GM21423 (cell line): ENCODE data around the gene STX18.

Source experiments
- ATAC-seq: cut with Tn5 transposase; IDR thresholded peaks from one replicate; pipeline ENCODE4 v1.9.1; 2021; ENCODE audit warnings: mild to moderate bottlenecking, moderate library complexity; ENCODE audit not compliant: unreplicated experiment

STX18 gene

GRCh38 chr4:4455210-4455865 is 86.5 kb downstream of the STX18 start:
- peak; percentile 78 for ATAC-seq

DNA sequence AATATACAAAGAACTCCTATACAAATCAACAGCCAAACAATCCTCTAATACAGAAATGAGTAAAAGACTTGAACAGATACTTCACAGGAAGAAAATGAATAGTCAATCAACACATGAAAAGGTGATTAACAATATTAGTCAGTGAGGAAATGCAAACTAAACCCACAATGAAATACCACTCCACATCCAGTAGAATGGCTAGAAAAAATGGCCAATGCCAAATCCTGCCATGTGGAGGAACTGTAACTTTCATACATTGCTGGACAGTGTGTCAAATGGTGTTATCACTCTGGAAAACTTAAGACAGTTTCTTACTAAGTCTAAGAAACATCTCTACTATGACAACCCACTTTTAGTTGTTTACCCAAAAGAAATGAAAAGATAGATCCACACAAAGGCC is 95.4 kb downstream of the STX18 start:
- no peak for ATAC-seq

GRCh38 chr4:4443821-4444220 is 98.0 kb downstream of the STX18 start:
- ATAC-seq, result no peak

- ATAC-seq, result peak; percentile 60
These were observed 101.4 kb downstream of the STX18 start for GRCh38 chr4:4440333-4441061.

DNA sequence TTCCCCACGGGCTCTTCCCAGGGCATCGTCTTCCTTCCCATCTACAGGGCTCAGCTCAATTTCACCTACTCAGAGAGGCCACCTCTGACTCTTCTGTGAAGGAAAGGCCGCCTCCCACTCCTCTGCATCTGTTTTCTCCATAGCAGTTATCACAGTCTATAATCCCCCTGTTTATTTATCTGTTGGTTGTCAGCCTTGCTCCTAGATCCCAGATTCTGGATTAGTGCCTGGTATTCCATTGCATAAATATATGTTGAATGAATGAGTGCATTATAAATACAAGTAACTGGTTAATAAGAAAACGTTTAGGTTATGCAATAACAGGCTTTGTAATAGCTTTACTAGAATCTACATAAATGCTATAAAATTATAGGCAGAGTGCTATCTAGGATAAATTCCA is 102.1 kb downstream of the STX18 start:
- ATAC-seq, result no peak

DNA sequence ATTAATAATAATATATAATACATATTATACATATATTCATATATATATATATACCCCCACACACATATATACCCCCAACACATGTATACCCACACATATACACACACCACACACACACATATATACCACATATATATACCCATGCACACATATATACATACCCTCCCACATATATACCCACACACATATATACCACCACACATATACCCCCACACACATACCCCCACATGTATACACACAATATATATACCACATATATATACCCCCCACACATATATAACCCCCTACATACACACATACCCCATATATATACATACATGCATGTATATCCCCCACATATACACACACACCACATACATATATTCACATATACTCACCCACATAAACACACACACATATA is 103.0 kb downstream of the STX18 start:
- no peak for ATAC-seq

GRCh38 chr4:4437798-4438470 is 103.9 kb downstream of the STX18 start:
- no peak for ATAC-seq

- ATAC-seq, result no peak
These were observed 105.5 kb downstream of the STX18 start for GRCh38 chr4:4436244-4436823.

DNA sequence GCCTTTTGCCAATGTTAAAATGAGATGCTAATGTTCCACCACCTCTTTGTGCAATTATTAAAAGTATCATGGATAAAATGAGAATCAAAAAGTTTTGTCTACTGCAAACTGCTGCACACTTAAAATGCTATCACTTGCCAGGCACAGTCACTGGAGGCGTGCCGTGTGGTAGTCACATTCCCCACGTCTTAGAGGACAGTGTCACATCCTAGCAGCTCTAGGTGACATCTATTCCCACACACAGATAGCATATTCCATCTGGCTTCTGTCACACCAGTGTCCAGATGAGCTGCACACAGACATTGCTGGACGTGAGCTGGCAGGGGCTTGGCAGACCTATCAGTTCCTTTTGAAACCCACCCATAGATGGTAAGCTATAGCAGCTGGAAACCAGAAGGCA is 107.9 kb downstream of the STX18 start:
- ATAC-seq, result no peak

GRCh38 chr4:4432341-4433125 is 109.3 kb downstream of the STX18 start:
- no peak for ATAC-seq

DNA sequence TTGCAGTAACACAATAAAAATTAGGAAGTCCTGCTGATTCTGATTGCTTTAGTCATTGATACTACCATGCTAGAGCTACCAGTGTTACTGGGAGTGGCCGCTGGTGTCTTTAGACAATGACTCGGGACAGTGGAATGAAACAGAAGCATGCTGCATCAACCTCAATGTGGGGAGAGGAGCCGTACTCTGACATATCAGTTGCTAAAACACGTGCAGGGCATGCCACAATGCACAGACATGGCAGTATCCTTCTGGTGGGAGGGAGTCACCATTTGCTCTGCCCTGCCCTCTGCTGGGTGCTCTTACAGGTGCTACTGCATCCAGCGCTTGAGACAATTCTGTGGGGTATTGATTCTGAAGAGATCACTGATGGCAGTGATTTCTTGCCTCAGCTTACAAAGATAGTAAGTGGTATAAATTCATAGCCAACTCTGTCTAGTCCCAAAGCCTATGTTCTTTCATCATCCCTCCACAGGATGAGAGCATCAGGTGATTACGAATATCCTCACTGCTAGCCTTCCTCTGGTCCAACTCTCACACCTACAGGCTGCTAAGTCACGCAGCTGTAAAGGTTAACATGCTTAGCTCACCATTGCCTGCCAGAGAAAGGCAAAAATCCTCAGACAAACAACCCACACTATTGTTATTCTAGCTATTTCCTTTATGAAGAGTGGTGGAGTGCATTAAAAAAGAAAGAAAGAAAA is 111.2 kb downstream of the STX18 start:
- no peak for ATAC-seq

DNA sequence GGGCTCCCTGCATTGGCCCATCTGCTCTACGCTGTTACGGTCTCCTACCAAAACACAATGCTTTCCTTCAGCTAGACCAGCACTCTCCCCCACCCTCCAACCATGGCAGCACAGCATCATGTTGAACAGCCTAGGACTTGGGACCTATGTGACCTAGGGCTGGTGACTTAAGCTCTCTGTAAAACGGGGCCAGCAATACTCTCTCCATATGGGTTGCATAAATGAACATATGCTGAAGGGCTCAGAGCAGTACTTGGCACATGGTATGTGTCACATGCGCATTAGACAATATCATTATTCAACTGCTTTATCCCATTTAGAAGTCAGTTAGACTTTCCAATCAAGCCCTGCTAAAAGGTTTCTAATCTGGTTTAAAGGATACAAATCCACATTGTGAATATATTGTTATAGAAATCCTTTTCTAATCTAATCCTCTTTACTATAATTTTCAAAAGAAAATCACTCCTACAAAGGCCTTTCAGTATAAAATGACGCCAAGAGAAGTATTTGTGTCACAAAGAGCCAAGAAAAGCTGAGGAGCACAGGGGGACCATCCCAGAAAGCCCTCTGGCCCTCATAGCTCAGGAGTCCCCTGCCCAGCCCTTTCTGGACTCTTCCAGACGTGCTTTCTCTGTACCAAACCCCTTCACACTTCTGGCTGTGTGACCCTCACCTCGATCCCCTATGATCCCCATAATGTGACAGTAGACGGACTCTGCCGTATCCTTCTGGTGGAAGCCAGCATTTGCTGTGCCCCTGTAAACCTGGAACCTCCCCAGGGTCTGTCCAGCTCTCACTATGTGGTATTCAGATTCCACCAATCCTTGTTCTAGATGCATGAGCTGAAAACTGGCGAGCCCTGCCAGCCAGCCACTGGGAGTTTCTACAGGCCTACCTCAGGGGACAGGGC is 112.6 kb downstream of the STX18 start:
- no peak for ATAC-seq

- no peak for ATAC-seq
These were observed 114.0 kb downstream of the STX18 start for GRCh38 chr4:4427886-4428285.

GRCh38 chr4:4427121-4427870 is 114.6 kb downstream of the STX18 start:
- no peak for ATAC-seq

GRCh38 chr4:4426511-4427120 is 115.2 kb downstream of the STX18 start:
- ATAC-seq, result no peak

DNA sequence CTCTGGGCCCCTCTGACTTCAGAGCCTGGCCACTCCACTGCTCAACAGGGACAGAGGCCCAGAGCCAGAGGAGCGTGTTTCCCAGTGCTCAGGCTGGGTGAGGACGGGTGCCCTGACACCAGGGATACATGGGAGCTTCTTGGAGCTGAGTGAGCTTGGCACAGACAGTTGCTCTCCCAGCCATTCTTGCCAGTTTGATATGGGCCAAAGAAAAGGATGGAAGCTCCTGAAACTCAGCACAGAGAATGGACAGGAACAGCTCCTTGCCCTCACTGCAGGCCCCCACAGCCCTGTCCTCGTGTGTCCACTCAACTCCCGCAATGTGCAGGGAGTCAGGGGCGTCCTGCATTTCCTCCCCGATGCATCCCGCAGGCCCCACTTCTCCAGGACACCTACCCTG is 116.2 kb downstream of the STX18 start:
- ATAC-seq, result no peak

DNA sequence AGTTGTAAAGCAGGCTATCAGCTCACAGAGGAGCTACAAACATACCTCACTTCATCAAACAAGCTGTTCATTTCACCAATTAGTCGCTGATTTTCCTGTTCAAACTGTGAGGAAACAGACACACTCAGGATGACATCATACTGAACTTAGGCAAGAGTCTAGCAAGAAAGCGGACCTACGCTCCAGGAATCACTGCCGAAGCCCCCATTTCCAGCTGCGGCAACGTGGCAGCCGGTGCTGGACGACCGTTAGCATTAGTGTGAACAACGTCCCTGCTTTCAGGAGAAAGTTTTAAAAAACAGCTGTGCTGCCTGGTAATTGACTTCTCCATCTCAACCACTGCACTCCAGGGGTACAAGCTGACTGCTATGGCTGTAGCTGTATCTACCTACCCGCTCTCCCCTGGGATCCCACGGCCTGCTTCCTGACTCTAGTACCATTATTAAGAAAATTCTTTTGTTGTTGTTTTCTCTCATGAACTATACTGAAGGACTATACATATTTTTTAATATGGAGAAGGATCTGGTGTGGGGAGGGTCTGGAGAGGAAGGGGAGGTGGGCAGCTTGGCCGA is 116.6 kb downstream of the STX18 start:
- no peak for ATAC-seq
